Neural cell (in vitro differentiated cells): ENCODE results near the gene CD2AP. TPM values are rescaled to one million over a fixed set of nuclear protein-coding genes. Genes with fewer than 3 reads are reported as not detected.

Experiments used
- H2AFZ ChIP-seq: fragments of 200-600, 300-800 bp; sonication (generic), shearing (Covaris generic); 2 replicates; pipeline ENCODE4 v1.6.0; 2014; ENCODE audit warnings: low read depth, mild to moderate bottlenecking, antibody characterized with exemption, low read length, moderate library complexity
- H3F3A ChIP-seq: fragments of 200-600 bp; shearing (Covaris generic); 2 replicates; pipeline ENCODE4 v1.6.1; 2016; ENCODE audit warnings: mild to moderate bottlenecking, moderate library complexity, mixed read lengths, antibody characterized with exemption, low read length; ENCODE audit not compliant: insufficient read depth, poor library complexity, severe bottlenecking
- H3K27ac ChIP-seq: fragments of 200-600, 300-800 bp; sonication (generic), shearing (Covaris generic); 2 replicates; pipeline ENCODE4 v1.5.1; 2014; ENCODE audit warnings: mild to moderate bottlenecking, low read length, moderate library complexity
- H3K27me3 ChIP-seq: fragments of 300-800, 200-600 bp; sonication (generic), shearing (Covaris generic); 2 replicates; pipeline ENCODE4 v1.6.0; 2014; ENCODE audit warnings: mild to moderate bottlenecking, low read depth, low read length, moderate library complexity; ENCODE audit not compliant: insufficient read depth
- H3K36me3 ChIP-seq: fragments of 300-800, 200-600 bp; sonication (generic), shearing (Covaris generic); 2 replicates; pipeline ENCODE4 v1.5.1; 2014; ENCODE audit warnings: mild to moderate bottlenecking, antibody characterized with exemption, low read length, moderate library complexity; ENCODE audit not compliant: insufficient read depth
- H3K4me2 ChIP-seq: fragments of 300-800, 200-600 bp; sonication (generic), shearing (Covaris generic); 2 replicates; pipeline ENCODE4 v1.6.0; 2014; ENCODE audit warnings: mild to moderate bottlenecking, low read length
- H3K4me3 ChIP-seq: fragments of 300-800, 200-600 bp; sonication (generic), shearing (Covaris generic); 2 replicates; pipeline ENCODE4 v1.5.1; 2014; ENCODE audit warnings: mild to moderate bottlenecking, low read length, moderate library complexity
- H3K79me2 ChIP-seq: fragments of 200-600 bp; shearing (Covaris generic); replicated peaks from 2 replicates; pipeline ENCODE4 v1.6.0; 2014; ENCODE audit warnings: mild to moderate bottlenecking, low read length, moderate library complexity; ENCODE audit not compliant: insufficient read depth
- H3K9ac ChIP-seq: fragments of 300-800, 200-600 bp; sonication (generic), shearing (Covaris generic); 2 replicates; pipeline ENCODE4 v1.6.1; 2016; ENCODE audit warnings: mild to moderate bottlenecking, low read length, mixed read lengths
- H3K9me2 ChIP-seq: fragments of 200-600 bp; shearing (Covaris generic); 2 replicates; pipeline ENCODE4 v1.6.1; 2016; ENCODE audit warnings: mild to moderate bottlenecking, low read length, mixed read lengths; ENCODE audit not compliant: insufficient read depth
- H3K9me3 ChIP-seq: fragments of 200-600, 300-800 bp; sonication (generic), shearing (Covaris generic); 2 replicates; pipeline ENCODE4 v1.6.1; 2016; ENCODE audit warnings: mild to moderate bottlenecking, mixed run types, low read length, moderate library complexity, mixed read lengths
- H4K20me1 ChIP-seq: fragments of 200-600 bp; shearing (Covaris generic); 2 replicates; pipeline ENCODE4 v1.6.1; 2016; ENCODE audit warnings: mild to moderate bottlenecking, mixed run types; ENCODE audit not compliant: insufficient read depth
- EP300 ChIP-seq: fragments of 450-650 bp; conservative IDR thresholded peaks from 2 replicates; pipeline ENCODE4 v1.6.1; 2014; ENCODE audit warnings: antibody characterized with exemption, mild to moderate bottlenecking, moderate library complexity; ENCODE audit not compliant: poor library complexity, severe bottlenecking
- EZH2 ChIP-seq: fragments of 200-600, 300-800 bp; shearing (Covaris generic), sonication (generic); IDR thresholded peaks from 2 replicates; pipeline ENCODE4 v1.6.1; 2014; ENCODE audit warnings: antibody characterized with exemption, low read length, borderline replicate concordance, mild to moderate bottlenecking; ENCODE audit not compliant: insufficient read depth, poor library complexity, severe bottlenecking
- MXI1 ChIP-seq: fragments of 450-650 bp; conservative IDR thresholded peaks from 2 replicates; pipeline ENCODE4 v1.6.1; 2014; ENCODE audit warnings: antibody characterized with exemption, mild to moderate bottlenecking; ENCODE audit not compliant: poor library complexity, severe bottlenecking
- POLR2AphosphoS5 ChIP-seq: IDR thresholded peaks from 2 replicates; pipeline ENCODE4 v1.6.1; 2012
- RAD21 ChIP-seq: fragments of 450-650 bp; conservative IDR thresholded peaks from 2 replicates; pipeline ENCODE4 v1.6.1; 2014; ENCODE audit warnings: antibody characterized with exemption, mild to moderate bottlenecking, moderate library complexity
- SMC3 ChIP-seq: fragments of 450-650 bp; conservative IDR thresholded peaks from 2 replicates; pipeline ENCODE4 v1.6.1; 2014; ENCODE audit warnings: antibody characterized with exemption, mild to moderate bottlenecking, moderate library complexity; ENCODE audit not compliant: poor library complexity
- TAF1 ChIP-seq: IDR thresholded peaks from 2 replicates; pipeline ENCODE4 v1.6.1; 2012; ENCODE audit warnings: low read depth
- polyA plus RNA-seq: library from polyadenylated mRNA; depleted of rRNA; stranded (reverse); fragments of >200 nt; gene quantifications from 2 replicates; pipeline ENCODE4 v1.2.3, GENCODE V29; 2014
- TF ChIP-seq, protein P1 (sequence below): IDR thresholded peaks from 2 replicates; pipeline ENCODE4 v1.6.1; 2012; ENCODE audit warnings: borderline replicate concordance
- TF ChIP-seq, protein P2 (sequence below): fragments of 450-650 bp; IDR thresholded peaks from 2 replicates; pipeline ENCODE4 v1.5.1; 2014; ENCODE audit warnings: antibody characterized with exemption, mild to moderate bottlenecking, moderate library complexity; ENCODE audit not compliant: poor library complexity, severe bottlenecking

The CD2AP gene
- polyA plus RNA-seq, 1 donor from 2014 or later: 16.8 TPM

DNA sequence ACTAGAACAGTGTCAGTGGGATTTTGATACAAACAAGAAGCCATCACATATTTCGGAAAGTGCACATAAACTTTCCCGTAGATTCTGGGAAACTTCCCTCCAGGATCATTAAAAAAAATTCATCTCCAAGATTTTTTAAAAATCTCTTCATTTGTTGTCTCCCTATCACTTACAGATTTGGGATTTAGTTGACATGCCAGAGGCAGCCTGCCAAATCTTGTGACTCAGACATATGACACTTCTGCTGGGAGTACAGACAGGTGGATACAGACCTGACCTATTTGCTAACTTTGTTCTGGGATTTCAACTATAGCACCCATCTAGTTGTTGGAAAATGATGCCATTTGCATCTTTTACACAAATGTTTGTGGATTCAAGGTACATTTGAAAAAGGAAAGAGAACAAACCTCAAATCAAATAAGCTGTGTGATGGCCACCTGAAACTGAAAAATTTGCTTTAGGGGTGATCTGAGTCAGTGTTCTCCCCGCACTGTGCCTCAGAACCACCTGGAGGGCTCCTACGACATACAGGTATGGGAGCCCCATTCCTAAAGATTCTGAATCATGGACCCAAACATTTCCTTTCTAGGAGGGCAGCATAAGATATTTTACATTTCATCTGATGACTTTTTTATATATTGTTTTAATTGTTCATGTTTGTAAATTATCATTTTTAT lies 21.9 kb upstream of the CD2AP start:
- Histone ChIP-seq H4K20me1 (no peaks in the 10 kb centered on the region), H3K4me2 (no peak overlapping the region), H3K79me2 (no peaks in the 10 kb centered on the region), H3K9me2 (no peaks in the 10 kb centered on the region), H3K27ac (no peak overlapping the region), H3K9ac (no peak overlapping the region), H3K9me3 (no peaks in the 10 kb centered on the region), H2AFZ (no peak overlapping the region), H3F3A (no peaks in the 10 kb centered on the region), H3K27me3 (no peaks in the 10 kb centered on the region), H3K36me3 (no peaks in the 10 kb centered on the region), H3K4me3 (no peak overlapping the region)
- TF ChIP-seq RAD21 (no peak), MXI1 (no peak), TAF1 (no peak), POLR2AphosphoS5 (no peak), EZH2 (no peak), EP300 (no peak), SMC3 (no peak)
- TF ChIP-seq, protein P1, sequence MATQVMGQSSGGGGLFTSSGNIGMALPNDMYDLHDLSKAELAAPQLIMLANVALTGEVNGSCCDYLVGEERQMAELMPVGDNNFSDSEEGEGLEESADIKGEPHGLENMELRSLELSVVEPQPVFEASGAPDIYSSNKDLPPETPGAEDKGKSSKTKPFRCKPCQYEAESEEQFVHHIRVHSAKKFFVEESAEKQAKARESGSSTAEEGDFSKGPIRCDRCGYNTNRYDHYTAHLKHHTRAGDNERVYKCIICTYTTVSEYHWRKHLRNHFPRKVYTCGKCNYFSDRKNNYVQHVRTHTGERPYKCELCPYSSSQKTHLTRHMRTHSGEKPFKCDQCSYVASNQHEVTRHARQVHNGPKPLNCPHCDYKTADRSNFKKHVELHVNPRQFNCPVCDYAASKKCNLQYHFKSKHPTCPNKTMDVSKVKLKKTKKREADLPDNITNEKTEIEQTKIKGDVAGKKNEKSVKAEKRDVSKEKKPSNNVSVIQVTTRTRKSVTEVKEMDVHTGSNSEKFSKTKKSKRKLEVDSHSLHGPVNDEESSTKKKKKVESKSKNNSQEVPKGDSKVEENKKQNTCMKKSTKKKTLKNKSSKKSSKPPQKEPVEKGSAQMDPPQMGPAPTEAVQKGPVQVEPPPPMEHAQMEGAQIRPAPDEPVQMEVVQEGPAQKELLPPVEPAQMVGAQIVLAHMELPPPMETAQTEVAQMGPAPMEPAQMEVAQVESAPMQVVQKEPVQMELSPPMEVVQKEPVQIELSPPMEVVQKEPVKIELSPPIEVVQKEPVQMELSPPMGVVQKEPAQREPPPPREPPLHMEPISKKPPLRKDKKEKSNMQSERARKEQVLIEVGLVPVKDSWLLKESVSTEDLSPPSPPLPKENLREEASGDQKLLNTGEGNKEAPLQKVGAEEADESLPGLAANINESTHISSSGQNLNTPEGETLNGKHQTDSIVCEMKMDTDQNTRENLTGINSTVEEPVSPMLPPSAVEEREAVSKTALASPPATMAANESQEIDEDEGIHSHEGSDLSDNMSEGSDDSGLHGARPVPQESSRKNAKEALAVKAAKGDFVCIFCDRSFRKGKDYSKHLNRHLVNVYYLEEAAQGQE: no peak
- TF ChIP-seq, protein P2, sequence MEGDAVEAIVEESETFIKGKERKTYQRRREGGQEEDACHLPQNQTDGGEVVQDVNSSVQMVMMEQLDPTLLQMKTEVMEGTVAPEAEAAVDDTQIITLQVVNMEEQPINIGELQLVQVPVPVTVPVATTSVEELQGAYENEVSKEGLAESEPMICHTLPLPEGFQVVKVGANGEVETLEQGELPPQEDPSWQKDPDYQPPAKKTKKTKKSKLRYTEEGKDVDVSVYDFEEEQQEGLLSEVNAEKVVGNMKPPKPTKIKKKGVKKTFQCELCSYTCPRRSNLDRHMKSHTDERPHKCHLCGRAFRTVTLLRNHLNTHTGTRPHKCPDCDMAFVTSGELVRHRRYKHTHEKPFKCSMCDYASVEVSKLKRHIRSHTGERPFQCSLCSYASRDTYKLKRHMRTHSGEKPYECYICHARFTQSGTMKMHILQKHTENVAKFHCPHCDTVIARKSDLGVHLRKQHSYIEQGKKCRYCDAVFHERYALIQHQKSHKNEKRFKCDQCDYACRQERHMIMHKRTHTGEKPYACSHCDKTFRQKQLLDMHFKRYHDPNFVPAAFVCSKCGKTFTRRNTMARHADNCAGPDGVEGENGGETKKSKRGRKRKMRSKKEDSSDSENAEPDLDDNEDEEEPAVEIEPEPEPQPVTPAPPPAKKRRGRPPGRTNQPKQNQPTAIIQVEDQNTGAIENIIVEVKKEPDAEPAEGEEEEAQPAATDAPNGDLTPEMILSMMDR: no peak

DNA sequence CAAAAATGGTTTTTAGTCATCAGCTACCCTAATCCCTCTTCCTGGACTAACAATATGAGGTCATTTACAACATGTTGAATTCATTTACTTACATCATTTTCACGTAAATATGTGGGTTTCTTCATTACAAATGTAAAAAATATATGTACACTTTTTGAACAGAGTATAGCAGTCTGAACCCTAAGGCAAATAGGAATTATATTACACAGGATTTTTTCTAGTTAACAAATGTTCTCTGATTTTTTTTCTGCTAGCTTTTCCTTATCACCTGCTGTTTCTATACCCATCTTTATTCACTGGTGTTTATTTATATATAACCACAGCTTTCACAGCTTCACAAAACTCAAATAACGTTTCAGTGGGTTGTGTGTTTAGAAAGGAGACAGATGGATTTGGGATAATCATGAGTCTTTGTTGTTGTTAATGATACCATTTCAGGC lies 21.0 kb upstream of the CD2AP start:
- Histone ChIP-seq H3K9me3 (no peaks in the 10 kb centered on the region), H2AFZ (no peak overlapping the region), H3K79me2 (no peaks in the 10 kb centered on the region), H3K27me3 (no peaks in the 10 kb centered on the region), H3F3A (no peaks in the 10 kb centered on the region), H3K27ac (no peak overlapping the region), H3K4me3 (no peak overlapping the region), H3K36me3 (no peaks in the 10 kb centered on the region), H3K9ac (no peak overlapping the region), H3K4me2 (no peak overlapping the region), H3K9me2 (no peaks in the 10 kb centered on the region), H4K20me1 (no peaks in the 10 kb centered on the region)
- TF ChIP-seq RAD21 (no peak), EZH2 (no peak), EP300 (no peak), MXI1 (no peak), POLR2AphosphoS5 (no peak), SMC3 (no peak), TAF1 (no peak)
- TF ChIP-seq, protein P1: no peak
- TF ChIP-seq, protein P2: no peak
